Hematopoietic multipotent progenitor cell treated with erythropoietin and hydrocortisone succinate and interleukin-3 and kit ligand, for 15 days (in vitro differentiated cells): ENCODE data around the gene IL1RAPL1.

Experiments
- DNase-seq: peaks from one replicate; pipeline ENCODE4 v3.0.0-alpha.2; 2015; ENCODE audit warnings: low spot score

The IL1RAPL1 gene

GRCh38 chrX:29903360-29903759 is 1316.1 kb downstream of the IL1RAPL1 start:
- DNase-seq, result no peak

GRCh38 chrX:29911673-29912072 is 1324.4 kb downstream of the IL1RAPL1 start:
- no peak for DNase-seq

GRCh38 chrX:29913647-29914046 is 1326.4 kb downstream of the IL1RAPL1 start:
- DNase-seq, result no peak

- no peak for DNase-seq
These were observed 1335.4 kb downstream of the IL1RAPL1 start for GRCh38 chrX:29922607-29923006.

GRCh38 chrX:29926056-29926455 is 1338.8 kb downstream of the IL1RAPL1 start:
- no peak for DNase-seq

- no peak for DNase-seq
These were observed 1339.4 kb downstream of the IL1RAPL1 start for GRCh38 chrX:29926659-29927058.

- no peak for DNase-seq
These were observed 1348.2 kb downstream of the IL1RAPL1 start for GRCh38 chrX:29935455-29935854.

- no peak for DNase-seq
These were observed 1353.5 kb downstream of the IL1RAPL1 start for GRCh38 chrX:29940750-29941149.

GRCh38 chrX:29941287-29941686 is 1354.0 kb downstream of the IL1RAPL1 start:
- no peak for DNase-seq

- DNase-seq, result no peak
These were observed 1360.0 kb downstream of the IL1RAPL1 start for GRCh38 chrX:29947225-29947624.

- DNase-seq, result no peak
These were observed 1361.4 kb downstream of the IL1RAPL1 start for GRCh38 chrX:29948653-29949052.

- DNase-seq, result no peak
These were observed 1364.8 kb downstream of the IL1RAPL1 start for GRCh38 chrX:29952016-29952415.

- DNase-seq, result no peak
These were observed 1374.8 kb downstream of the IL1RAPL1 start for GRCh38 chrX:29962061-29962460.

GRCh38 chrX:29965634-29966033 is 1378.4 kb downstream of the IL1RAPL1 start:
- no peak for DNase-seq

GRCh38 chrX:29992083-29992482 is 1404.8 kb downstream of the IL1RAPL1 start:
- DNase-seq, result no peak

- no peak for DNase-seq
These were observed 1418.6 kb downstream of the IL1RAPL1 start for GRCh38 chrX:30005813-30006212.
